ENCODE data around the gene OR7G1. TPM values are rescaled to one million over a fixed set of nuclear protein-coding genes. Genes with fewer than 3 reads are reported as not detected.

The OR7G1 gene
- total RNA-seq: not detected

GRCh38 chr19:9115307-9115813 lies at the start of gene OR7G1:
Gene OR7G1 (minus strand): TSS chr19:9115763. CDS start chr19:9115763, 0 bp downstream.
- H3K36me3 ChIP-seq (ENCODE audit: control insufficient read depth in 3 of 3, insufficient read depth in 3 of 3, low read length in 3 of 3): no peaks in the 10 kb centered on the region
- peaks cover 0 to under 1% (median 0%) of the 10 kb centered on the region in 3 donors for H3K9me3 ChIP-seq (ENCODE audit: control insufficient read depth in 3 of 3, low read length in 3 of 3)
- no peak within 1 kb of the TSS for H3K9ac ChIP-seq (ENCODE audit: low read depth in 1 of 3, low read length in 3 of 3)
- H3K27ac ChIP-seq (ENCODE audit: low read depth, low read length): no peak within 1 kb of the TSS
- no peaks in the 10 kb centered on the region for H3K4me1 ChIP-seq (ENCODE audit: control insufficient read depth in 3 of 3, insufficient read depth in 3 of 3, low read length in 3 of 3)
- H3K4me3 ChIP-seq (ENCODE audit: low read length in 3 of 3): no peak within 1 kb of the TSS
- peaks cover 0 to 2% (median 0%) of the 10 kb centered on the region in 3 donors for H3K27me3 ChIP-seq (ENCODE audit: control insufficient read depth in 3 of 3, insufficient read depth in 3 of 3, low read length in 3 of 3)

GRCh38 chr19:9165261-9165660 lies 49.7 kb upstream of the OR7G1 start:
- no peaks in the 10 kb centered on the region for H3K4me1 ChIP-seq (ENCODE audit: control insufficient read depth in 3 of 3, insufficient read depth in 3 of 3, low read length in 3 of 3)
- H3K9me3 ChIP-seq (ENCODE audit: control insufficient read depth in 3 of 3, low read length in 3 of 3): peaks cover 8 to 14% (median 13%) of the 10 kb centered on the region in 3 donors
- H3K9ac ChIP-seq (ENCODE audit: low read depth in 1 of 3, low read length in 3 of 3): no peak overlapping the region
- no peak overlapping the region for H3K27ac ChIP-seq (ENCODE audit: low read depth, low read length)
- peaks cover 33 to 47% (median 42%) of the 10 kb centered on the region in 3 donors for H3K36me3 ChIP-seq (ENCODE audit: control insufficient read depth in 3 of 3, insufficient read depth in 3 of 3, low read length in 3 of 3)
- H3K27me3 ChIP-seq (ENCODE audit: control insufficient read depth in 3 of 3, insufficient read depth in 3 of 3, low read length in 3 of 3): no peaks in the 10 kb centered on the region
- no peak overlapping the region for H3K4me3 ChIP-seq (ENCODE audit: low read length in 3 of 3)

GRCh38 chr19:9161427-9161826 lies 45.9 kb upstream of the OR7G1 start:
- Histone ChIP-seq H3K9me3 (ENCODE audit: control insufficient read depth in 3 of 3, low read length in 3 of 3) (peaks cover 8 to 14% (median 14%) of the 10 kb centered on the region in 3 donors), H3K4me3 (ENCODE audit: low read length in 3 of 3) (no peak overlapping the region), H3K27me3 (ENCODE audit: control insufficient read depth in 3 of 3, insufficient read depth in 3 of 3, low read length in 3 of 3) (no peaks in the 10 kb centered on the region), H3K27ac (ENCODE audit: low read depth, low read length) (no peak overlapping the region), H3K36me3 (ENCODE audit: control insufficient read depth in 3 of 3, insufficient read depth in 3 of 3, low read length in 3 of 3) (peaks cover 68 to 84% (median 71%) of the 10 kb centered on the region in 3 donors), H3K4me1 (ENCODE audit: control insufficient read depth in 3 of 3, insufficient read depth in 3 of 3, low read length in 3 of 3) (no peaks in the 10 kb centered on the region), H3K9ac (ENCODE audit: low read depth in 1 of 3, low read length in 3 of 3) (no peak overlapping the region)

GRCh38 chr19:9159891-9160290 lies 44.3 kb upstream of the OR7G1 start:
- peaks cover 8 to 20% (median 18%) of the 10 kb centered on the region in 3 donors for H3K9me3 ChIP-seq (ENCODE audit: control insufficient read depth in 3 of 3, low read length in 3 of 3)
- H3K27ac ChIP-seq (ENCODE audit: low read depth, low read length): no peak overlapping the region
- no peaks in the 10 kb centered on the region for H3K4me1 ChIP-seq (ENCODE audit: control insufficient read depth in 3 of 3, insufficient read depth in 3 of 3, low read length in 3 of 3)
- H3K9ac ChIP-seq (ENCODE audit: low read depth in 1 of 3, low read length in 3 of 3): no peak overlapping the region
- peaks cover 74 to 91% (median 74%) of the 10 kb centered on the region in 3 donors for H3K36me3 ChIP-seq (ENCODE audit: control insufficient read depth in 3 of 3, insufficient read depth in 3 of 3, low read length in 3 of 3)
- no peaks in the 10 kb centered on the region for H3K27me3 ChIP-seq (ENCODE audit: control insufficient read depth in 3 of 3, insufficient read depth in 3 of 3, low read length in 3 of 3)
- H3K4me3 ChIP-seq (ENCODE audit: low read length in 3 of 3): no peak overlapping the region

GRCh38 chr19:9156304-9156703 lies 40.7 kb upstream of the OR7G1 start:
- peaks cover 54 to 62% (median 60%) of the 10 kb centered on the region in 3 donors for H3K36me3 ChIP-seq (ENCODE audit: control insufficient read depth in 3 of 3, insufficient read depth in 3 of 3, low read length in 3 of 3)
- H3K9me3 ChIP-seq (ENCODE audit: control insufficient read depth in 3 of 3, low read length in 3 of 3): peaks cover 6 to 20% (median 15%) of the 10 kb centered on the region in 3 donors
- no peak overlapping the region for H3K27ac ChIP-seq (ENCODE audit: low read depth, low read length)

GRCh38 chr19:9155591-9155990 lies 40.0 kb upstream of the OR7G1 start:
- no peak overlapping the region for H3K9ac ChIP-seq (ENCODE audit: low read depth in 1 of 3, low read length in 3 of 3)
- H3K27me3 ChIP-seq (ENCODE audit: control insufficient read depth in 3 of 3, insufficient read depth in 3 of 3, low read length in 3 of 3): no peaks in the 10 kb centered on the region
- H3K36me3 ChIP-seq (ENCODE audit: control insufficient read depth in 3 of 3, insufficient read depth in 3 of 3, low read length in 3 of 3): peaks cover 47 to 55% (median 53%) of the 10 kb centered on the region in 3 donors
- peaks cover 3 to 13% (median 8%) of the 10 kb centered on the region in 3 donors for H3K9me3 ChIP-seq (ENCODE audit: control insufficient read depth in 3 of 3, low read length in 3 of 3)
- H3K4me3 ChIP-seq (ENCODE audit: low read length in 3 of 3): no peak overlapping the region
- no peak overlapping the region for H3K27ac ChIP-seq (ENCODE audit: low read depth, low read length)
- no peaks in the 10 kb centered on the region for H3K4me1 ChIP-seq (ENCODE audit: control insufficient read depth in 3 of 3, insufficient read depth in 3 of 3, low read length in 3 of 3)

More at GRCh38 chr19:9156304-9156703, 40.7 kb upstream of the OR7G1 start:
- H3K4me1 ChIP-seq (ENCODE audit: control insufficient read depth in 3 of 3, insufficient read depth in 3 of 3, low read length in 3 of 3): no peaks in the 10 kb centered on the region
- no peak overlapping the region for H3K4me3 ChIP-seq (ENCODE audit: low read length in 3 of 3)
- H3K9ac ChIP-seq (ENCODE audit: low read depth in 1 of 3, low read length in 3 of 3): no peak overlapping the region
- H3K27me3 ChIP-seq (ENCODE audit: control insufficient read depth in 3 of 3, insufficient read depth in 3 of 3, low read length in 3 of 3): no peaks in the 10 kb centered on the region

- Histone ChIP-seq H3K27me3 (ENCODE audit: control insufficient read depth in 3 of 3, insufficient read depth in 3 of 3, low read length in 3 of 3) (no peaks in the 10 kb centered on the region), H3K27ac (ENCODE audit: low read depth, low read length) (no peak overlapping the region), H3K9me3 (ENCODE audit: control insufficient read depth in 3 of 3, low read length in 3 of 3) (peaks cover 2 to 7% (median 6%) of the 10 kb centered on the region in 3 donors), H3K36me3 (ENCODE audit: control insufficient read depth in 3 of 3, insufficient read depth in 3 of 3, low read length in 3 of 3) (peaks cover 15 to 22% (median 21%) of the 10 kb centered on the region in 3 donors), H3K9ac (ENCODE audit: low read depth in 1 of 3, low read length in 3 of 3) (no peak overlapping the region), H3K4me3 (ENCODE audit: low read length in 3 of 3) (no peak overlapping the region), H3K4me1 (ENCODE audit: control insufficient read depth in 3 of 3, insufficient read depth in 3 of 3, low read length in 3 of 3) (no peaks in the 10 kb centered on the region)
These were observed 35.8 kb upstream of the OR7G1 start for GRCh38 chr19:9151367-9151766.

- Histone ChIP-seq H3K9ac (ENCODE audit: low read depth in 1 of 3, low read length in 3 of 3) (no peak overlapping the region), H3K27ac (ENCODE audit: low read depth, low read length) (no peak overlapping the region), H3K27me3 (ENCODE audit: control insufficient read depth in 3 of 3, insufficient read depth in 3 of 3, low read length in 3 of 3) (no peaks in the 10 kb centered on the region), H3K9me3 (ENCODE audit: control insufficient read depth in 3 of 3, low read length in 3 of 3) (peaks cover 2 to 5% (median 4%) of the 10 kb centered on the region in 3 donors), H3K4me1 (ENCODE audit: control insufficient read depth in 3 of 3, insufficient read depth in 3 of 3, low read length in 3 of 3) (no peaks in the 10 kb centered on the region), H3K36me3 (ENCODE audit: control insufficient read depth in 3 of 3, insufficient read depth in 3 of 3, low read length in 3 of 3) (peaks cover 7 to 16% (median 15%) of the 10 kb centered on the region in 3 donors), H3K4me3 (ENCODE audit: low read length in 3 of 3) (no peak overlapping the region)
These were observed 35.1 kb upstream of the OR7G1 start for GRCh38 chr19:9150650-9151049.

- Histone ChIP-seq H3K9ac (ENCODE audit: low read depth in 1 of 3, low read length in 3 of 3) (no peak overlapping the region), H3K27me3 (ENCODE audit: control insufficient read depth in 3 of 3, insufficient read depth in 3 of 3, low read length in 3 of 3) (no peaks in the 10 kb centered on the region)
These were observed 34.4 kb upstream of the OR7G1 start for GRCh38 chr19:9149997-9150396.

GRCh38 chr19:9148697-9149096 lies 33.1 kb upstream of the OR7G1 start:
- Histone ChIP-seq H3K27me3 (ENCODE audit: control insufficient read depth in 3 of 3, insufficient read depth in 3 of 3, low read length in 3 of 3) (no peaks in the 10 kb centered on the region), H3K36me3 (ENCODE audit: control insufficient read depth in 3 of 3, insufficient read depth in 3 of 3, low read length in 3 of 3) (peaks cover 0 to 14% (median 11%) of the 10 kb centered on the region in 3 donors), H3K9ac (ENCODE audit: low read depth in 1 of 3, low read length in 3 of 3) (no peak overlapping the region), H3K9me3 (ENCODE audit: control insufficient read depth in 3 of 3, low read length in 3 of 3) (peaks cover 2 to 8% (median 3%) of the 10 kb centered on the region in 3 donors), H3K4me1 (ENCODE audit: control insufficient read depth in 3 of 3, insufficient read depth in 3 of 3, low read length in 3 of 3) (no peaks in the 10 kb centered on the region), H3K4me3 (ENCODE audit: low read length in 3 of 3) (no peak overlapping the region), H3K27ac (ENCODE audit: low read depth, low read length) (no peak overlapping the region)

More at GRCh38 chr19:9149997-9150396, 34.4 kb upstream of the OR7G1 start:
- Histone ChIP-seq H3K27ac (ENCODE audit: low read depth, low read length) (no peak overlapping the region), H3K4me1 (ENCODE audit: control insufficient read depth in 3 of 3, insufficient read depth in 3 of 3, low read length in 3 of 3) (no peaks in the 10 kb centered on the region), H3K9me3 (ENCODE audit: control insufficient read depth in 3 of 3, low read length in 3 of 3) (peaks cover 1 to 6% (median 2%) of the 10 kb centered on the region in 3 donors), H3K4me3 (ENCODE audit: low read length in 3 of 3) (no peak overlapping the region), H3K36me3 (ENCODE audit: control insufficient read depth in 3 of 3, insufficient read depth in 3 of 3, low read length in 3 of 3) (peaks cover 4 to 14% (median 12%) of the 10 kb centered on the region in 3 donors)
